Measurements from ENCODE around the gene GNG14. TPM values are rescaled to one million over a fixed set of nuclear protein-coding genes. Genes with fewer than 3 reads are reported as not detected.
"Not testable (repeated sequence)": the region's sequence is repeated elsewhere in the genome, so short reads cannot be mapped to it uniquely, and the experiment has no call there.

GNG14 gene
- not detected in 2 replicates for total RNA-seq (2014; rRNA removed; shearing (Covaris generic))
- polyA plus RNA-seq (2014; cell fraction: nucleus; rRNA removed): not detected in 2 replicates

- DNase-seq (ENCODE audit: extremely low read depth, low read depth): no peak
Measured at GRCh38 chr19:12687496-12688196, at the start of gene GNG14. Gene GNG14 (plus strand): TSS chr19:12687998. CDS start chr19:12688049, 51 bp downstream.

GRCh38 chr19:12638611-12639182 lies 49.1 kb upstream of the GNG14 start:
- DNase-seq (ENCODE audit: extremely low read depth, low read depth): no peak

GRCh38 chr19:12639901-12640613 lies 47.7 kb upstream of the GNG14 start:
- DNase-seq (ENCODE audit: extremely low read depth, low read depth): peak; percentile 29

GRCh38 chr19:12641456-12641855 lies 46.3 kb upstream of the GNG14 start:
- no peak for DNase-seq (ENCODE audit: extremely low read depth, low read depth)

- no peak for DNase-seq (ENCODE audit: extremely low read depth, low read depth)
Measured at GRCh38 chr19:12642506-12642905, 45.3 kb upstream of the GNG14 start.

GRCh38 chr19:12643716-12644115 lies 44.1 kb upstream of the GNG14 start:
- not testable (repeated sequence) for DNase-seq (ENCODE audit: extremely low read depth, low read depth)

GRCh38 chr19:12646551-12646950 lies 41.2 kb upstream of the GNG14 start:
- no peak for DNase-seq (ENCODE audit: extremely low read depth, low read depth)

- no peak for DNase-seq (ENCODE audit: extremely low read depth, low read depth)
Measured at GRCh38 chr19:12647047-12647446, 40.8 kb upstream of the GNG14 start.

- no peak for DNase-seq (ENCODE audit: extremely low read depth, low read depth)
Measured at GRCh38 chr19:12647490-12648071, 40.2 kb upstream of the GNG14 start.

- no peak for DNase-seq (ENCODE audit: extremely low read depth, low read depth)
Measured at GRCh38 chr19:12648088-12648487, 39.7 kb upstream of the GNG14 start.

GRCh38 chr19:12649941-12650340 lies 37.9 kb upstream of the GNG14 start:
- no peak for DNase-seq (ENCODE audit: extremely low read depth, low read depth)

GRCh38 chr19:12652219-12652618 lies 35.6 kb upstream of the GNG14 start:
- no peak for DNase-seq (ENCODE audit: extremely low read depth, low read depth)

- DNase-seq (ENCODE audit: extremely low read depth, low read depth): no peak
Measured at GRCh38 chr19:12655546-12655945, 32.3 kb upstream of the GNG14 start.

GRCh38 chr19:12656899-12657571 lies 30.8 kb upstream of the GNG14 start:
- DNase-seq (ENCODE audit: extremely low read depth, low read depth): no peak

GRCh38 chr19:12657966-12658365 lies 29.8 kb upstream of the GNG14 start:
- no peak for DNase-seq (ENCODE audit: extremely low read depth, low read depth)

GRCh38 chr19:12660980-12661379 lies 26.8 kb upstream of the GNG14 start:
- no peak for DNase-seq (ENCODE audit: extremely low read depth, low read depth)

- no peak for DNase-seq (ENCODE audit: extremely low read depth, low read depth)
Measured at GRCh38 chr19:12664406-12665280, 23.2 kb upstream of the GNG14 start.

- no peak for DNase-seq (ENCODE audit: extremely low read depth, low read depth)
Measured at GRCh38 chr19:12665281-12665573, 22.6 kb upstream of the GNG14 start.

- no peak for DNase-seq (ENCODE audit: extremely low read depth, low read depth)
Measured at GRCh38 chr19:12665671-12666264, 22.0 kb upstream of the GNG14 start.

All from NCI-H460 (cell line).